HG02970 (cell line): Measurements from ENCODE around the gene MARF1.
A peak's percentile ranks its signal among the peaks of the same experiment; 100 is the strongest.
"Not testable (repeated sequence)": the region's sequence is repeated elsewhere in the genome, so short reads cannot be mapped to it uniquely, and the experiment has no call there.

Experiments used
- ATAC-seq: cut with Tn5 transposase; IDR thresholded peaks from one replicate; pipeline ENCODE4 v1.9.1; 2021; ENCODE audit warnings: mild to moderate bottlenecking, moderate library complexity, moderate number of reproducible peaks; ENCODE audit not compliant: unreplicated experiment, low FRiP score

The MARF1 gene

GRCh38 chr16:15655561-15655960, 12.6 kb upstream of the MARF1 start:
- not testable (repeated sequence) for ATAC-seq

DNA sequence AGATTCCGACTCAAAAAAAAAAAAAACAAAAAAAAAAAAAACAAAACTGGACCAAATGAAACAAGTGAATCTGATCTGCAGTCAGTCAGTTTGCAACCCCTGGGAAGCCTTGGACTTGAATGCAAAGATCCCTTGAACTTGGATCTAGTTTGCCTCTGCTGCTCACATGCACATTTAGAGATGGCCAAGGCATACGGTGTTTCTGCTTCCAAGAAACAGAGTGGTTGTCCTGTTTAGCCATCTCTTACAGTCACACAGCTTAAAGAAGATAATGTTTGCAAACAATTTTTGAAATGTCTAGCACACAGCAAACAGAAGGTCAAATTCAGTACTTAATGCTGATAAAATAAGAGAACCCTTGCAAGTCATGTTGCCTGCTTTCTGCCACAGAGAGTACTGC, 11.6 kb upstream of the MARF1 start:
- no peak for ATAC-seq

DNA sequence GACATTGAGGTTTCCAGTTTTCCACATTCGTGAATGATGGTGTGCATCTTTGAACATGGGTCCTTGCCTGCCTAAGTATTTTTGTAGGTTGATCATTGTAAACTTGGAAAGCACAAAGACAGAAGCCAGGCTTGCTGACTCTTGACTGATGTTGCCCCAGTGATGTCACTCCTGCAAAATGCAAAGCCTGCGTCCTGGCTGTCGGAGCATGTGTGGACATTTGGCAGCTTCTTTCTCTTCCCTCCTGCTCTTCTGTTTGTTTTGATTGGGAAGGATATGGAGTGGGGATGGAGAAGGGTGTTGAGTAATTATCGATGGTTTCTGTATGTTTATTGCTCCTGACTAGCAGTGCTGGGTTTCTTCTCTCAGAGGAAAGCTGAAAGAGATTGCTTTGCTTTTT, 10.3 kb upstream of the MARF1 start:
- no peak for ATAC-seq

- ATAC-seq = no peak
Measured at GRCh38 chr16:15652293-15653001, 9.5 kb upstream of the MARF1 start.

GRCh38 chr16:15650698-15651171, 7.8 kb upstream of the MARF1 start:
- ATAC-seq = peak; percentile 28

GRCh38 chr16:15650019-15650697, 7.2 kb upstream of the MARF1 start, which contains the start of gene NDE1:
Gene NDE1, plus strand, starts transcription at chr16:15650245. Its CDS starts 14,534 bp downstream, at chr16:15664779.
- peak; percentile 70 for ATAC-seq

GRCh38 chr16:15649727-15650018, 6.7 kb upstream of the MARF1 start:
- ATAC-seq = no peak

DNA sequence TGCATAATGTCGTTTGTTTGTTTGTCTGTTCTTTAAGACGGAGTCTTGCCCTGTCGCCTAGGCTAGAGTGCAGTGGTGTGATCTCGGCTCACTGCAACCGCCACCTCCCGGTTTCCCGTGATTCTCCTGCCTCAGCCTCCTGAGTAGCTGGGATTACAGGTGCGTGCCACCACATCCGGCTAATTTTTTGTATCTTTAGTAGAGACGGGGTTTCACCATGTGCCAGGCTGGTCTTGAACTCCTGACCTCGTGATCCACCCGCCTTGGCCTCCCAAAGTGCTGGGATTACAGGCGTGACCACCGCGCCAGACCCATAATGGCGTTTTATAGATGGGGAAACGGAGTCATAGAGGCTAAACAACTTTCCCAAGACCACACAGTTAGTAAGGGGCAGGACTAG, 6.4 kb upstream of the MARF1 start:
- not testable (repeated sequence) for ATAC-seq

GRCh38 chr16:15648135-15648730, 5.3 kb upstream of the MARF1 start:
- no peak for ATAC-seq

GRCh38 chr16:15647294-15648014, 4.5 kb upstream of the MARF1 start:
- ATAC-seq = no peak

GRCh38 chr16:15646557-15647293, 3.8 kb upstream of the MARF1 start:
- ATAC-seq = not testable (repeated sequence)

DNA sequence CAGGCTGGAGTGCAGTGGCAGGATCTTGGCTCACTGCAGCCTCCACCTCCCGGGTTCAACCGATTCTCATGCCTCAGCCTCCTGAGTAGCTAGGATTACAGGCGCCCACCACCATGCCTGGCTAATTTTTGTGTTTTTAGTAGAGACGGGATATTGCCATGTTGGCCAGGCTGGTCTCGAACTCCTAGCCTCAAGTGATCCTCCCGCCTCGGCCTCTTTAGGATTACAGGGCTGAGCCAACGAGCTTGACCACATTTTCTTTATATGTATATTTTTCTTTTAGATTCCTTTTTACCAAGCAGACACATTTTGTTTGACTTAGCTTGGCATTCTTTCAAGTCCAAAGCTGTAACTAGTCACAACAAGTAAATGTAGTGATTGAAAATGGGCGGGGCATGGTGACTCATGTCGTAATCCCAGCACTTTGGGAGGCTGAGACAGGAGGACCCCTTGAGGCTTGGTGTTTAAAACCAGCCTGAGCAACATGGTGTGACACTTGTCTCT, 2.1 kb upstream of the MARF1 start:
- not testable (repeated sequence) for ATAC-seq

- no peak for ATAC-seq
Measured at GRCh38 chr16:15644267-15644961, 1.5 kb upstream of the MARF1 start.

GRCh38 chr16:15643946-15644250, 944 bp upstream of the MARF1 start:
- ATAC-seq = no peak

GRCh38 chr16:15642557-15643047, 352 bp downstream of the MARF1 start:
- ATAC-seq = peak; percentile 55

DNA sequence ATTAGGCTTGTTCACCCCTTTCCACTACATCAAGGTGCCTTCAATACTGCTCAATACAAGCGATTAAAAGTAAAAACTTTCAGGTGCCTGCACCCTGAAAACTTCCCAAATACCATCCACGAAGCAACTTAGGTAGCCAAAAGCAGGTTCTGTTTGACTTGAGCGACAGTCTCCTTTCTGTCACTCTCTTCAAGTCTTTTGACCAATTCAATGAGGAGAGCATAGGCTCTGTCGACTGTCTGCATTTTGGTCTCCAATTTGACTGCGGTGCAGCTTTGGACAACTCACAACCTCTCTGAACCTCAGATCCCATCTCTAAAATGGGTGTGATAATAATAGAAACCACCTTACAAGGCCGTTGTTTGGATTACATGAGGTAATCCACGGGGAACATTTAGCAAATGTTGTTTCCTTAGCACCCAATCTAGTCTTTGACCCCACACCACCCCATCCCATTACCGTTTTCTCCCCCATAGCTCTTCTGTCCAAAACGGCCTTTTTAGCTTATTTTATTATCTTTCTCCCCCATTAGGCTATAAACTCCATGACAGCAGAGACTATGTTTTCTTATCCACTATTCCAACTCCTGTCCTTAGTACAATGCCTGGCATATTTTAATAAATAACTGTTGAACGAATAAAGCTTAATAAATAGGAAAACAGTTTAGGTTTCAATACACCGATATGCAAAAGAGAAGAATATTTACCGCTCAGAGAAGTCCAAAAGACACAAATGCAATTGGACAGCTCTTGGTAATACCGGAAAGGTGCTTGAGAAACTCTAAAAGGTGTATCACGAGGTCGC, 999 bp downstream of the MARF1 start:
- ATAC-seq = no peak

- no peak for ATAC-seq
Measured at GRCh38 chr16:15640966-15641365, 2.0 kb downstream of the MARF1 start.

DNA sequence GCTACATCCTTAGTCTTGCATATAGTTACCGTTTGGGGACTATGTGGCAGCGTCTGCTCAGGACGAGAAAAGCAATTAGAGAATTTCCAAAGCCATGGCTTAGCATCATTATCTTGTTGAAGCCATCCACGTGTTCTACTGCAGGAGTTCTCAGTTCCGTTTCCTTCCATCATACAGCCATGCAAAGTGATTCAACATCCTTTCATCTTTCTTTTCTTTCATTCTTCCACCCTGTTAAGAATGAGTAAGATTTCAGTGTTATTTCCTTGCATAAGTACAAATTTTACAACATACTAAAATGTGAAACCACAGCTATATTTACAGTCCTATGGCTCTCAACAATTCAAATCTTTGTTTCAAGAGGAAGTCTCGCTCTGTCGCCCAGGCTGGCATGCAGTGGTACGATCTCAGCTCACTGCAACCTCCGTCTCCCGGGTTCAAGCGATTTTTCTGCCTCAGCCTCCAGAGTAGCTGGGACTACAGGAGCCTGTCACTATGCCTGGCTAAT, 3.8 kb downstream of the MARF1 start:
- ATAC-seq = no peak
